Central memory CD8-positive, alpha-beta T cell (primary cell): ENCODE measurements around the gene OR4D1.

Experiments used
- ATAC-seq: fragments of 150-1000 bp; cut with Tn5 transposase; replicated peaks from 2 replicates; pipeline ENCODE4 v1.10.0; 2022; ENCODE audit warnings: mild to moderate bottlenecking, moderate FRiP score, moderate number of reproducible peaks; ENCODE audit not compliant: poor library complexity, severe bottlenecking; ENCODE audit errors: extremely low read depth
- DNase-seq, 2 donors: peaks; one replicate each; pipeline ENCODE4 v3.0.0; 2021; ENCODE audit warnings: low spot score in 2 of 2
- H3K27ac Mint-ChIP-seq: one replicate; pipeline ENCODE4 v1.8.0; 2022; ENCODE audit warnings: low read depth, mild to moderate bottlenecking, moderate library complexity, mixed read lengths
- H3K27me3 Mint-ChIP-seq: one replicate; pipeline ENCODE4 v1.8.0; 2022; ENCODE audit warnings: mixed read lengths
- H3K36me3 Mint-ChIP-seq: one replicate; pipeline ENCODE4 v1.8.0; 2022; ENCODE audit warnings: mild to moderate bottlenecking, moderate library complexity, mixed read lengths; ENCODE audit not compliant: insufficient read depth
- H3K4me1 Mint-ChIP-seq: one replicate; pipeline ENCODE4 v1.8.0; 2022; ENCODE audit warnings: mixed read lengths
- H3K4me3 Mint-ChIP-seq: one replicate; pipeline ENCODE4 v1.8.0; 2022; ENCODE audit warnings: mild to moderate bottlenecking, moderate library complexity, mixed read lengths
- H3K9me3 Mint-ChIP-seq: one replicate; pipeline ENCODE4 v1.8.0; 2022; ENCODE audit warnings: mixed read lengths

OR4D1 gene

DNA sequence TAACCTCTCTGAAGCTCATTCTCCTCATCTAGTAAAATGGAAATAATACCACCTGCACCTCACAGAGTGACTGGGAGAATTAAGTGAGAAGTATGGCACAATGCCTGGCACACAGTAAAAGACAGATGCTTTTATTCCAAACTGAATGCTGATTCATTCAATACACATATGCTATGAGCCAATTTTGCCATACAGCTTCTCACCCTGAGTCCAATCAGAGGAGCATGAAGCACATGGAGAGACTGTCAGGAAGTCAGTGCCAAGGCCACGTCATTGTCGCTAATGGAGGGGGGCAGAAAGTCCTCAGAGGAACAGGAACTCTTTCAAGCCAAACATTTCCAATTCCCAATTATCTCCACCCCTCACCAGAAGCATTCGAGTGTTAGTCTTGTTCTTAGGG is 59.3 kb downstream of the OR4D1 start:
- no peak for ATAC-seq

DNA sequence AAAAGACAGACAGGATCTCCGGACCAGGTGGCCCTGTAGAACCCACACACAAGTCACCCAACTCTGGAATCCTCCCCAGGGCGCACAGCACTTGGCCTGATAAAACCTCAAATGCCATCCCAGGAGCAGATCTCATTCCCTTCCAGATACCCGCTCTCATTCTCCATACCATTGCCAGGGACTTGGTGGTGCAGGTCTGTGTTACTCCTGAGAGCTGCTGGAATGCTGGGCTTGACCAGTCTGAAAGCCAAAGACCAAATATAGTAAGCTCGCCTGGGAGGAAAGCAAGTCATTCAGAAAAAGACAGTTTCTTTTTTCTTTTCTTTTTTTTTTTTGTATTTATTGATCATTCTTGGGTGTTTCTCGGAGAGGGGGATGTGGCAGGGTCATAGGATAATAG is 60.2 kb downstream of the OR4D1 start:
- H3K4me3 Mint-ChIP-seq = no peak overlapping the region
- DNase-seq = no peak
- ATAC-seq = no peak
- H3K4me1 Mint-ChIP-seq = no peaks in the 10 kb centered on the region
- H3K27ac Mint-ChIP-seq = no peak overlapping the region
- H3K36me3 Mint-ChIP-seq = peaks cover 16% of the 10 kb centered on the region
- no peaks in the 10 kb centered on the region for H3K27me3 Mint-ChIP-seq
- H3K9me3 Mint-ChIP-seq = no peaks in the 10 kb centered on the region

More for the DNA sequence above, 59.3 kb downstream of the OR4D1 start:
- H3K9me3 Mint-ChIP-seq = no peaks in the 10 kb centered on the region
- H3K4me1 Mint-ChIP-seq = no peaks in the 10 kb centered on the region
- H3K27me3 Mint-ChIP-seq = no peaks in the 10 kb centered on the region
- H3K4me3 Mint-ChIP-seq = no peak overlapping the region
- peaks cover 13% of the 10 kb centered on the region for H3K36me3 Mint-ChIP-seq
- no peak for DNase-seq
- H3K27ac Mint-ChIP-seq = no peak overlapping the region
